ENCODE results near the gene TMEM168.
"Not testable (repeated sequence)": the region's sequence is repeated elsewhere in the genome, so short reads cannot be mapped to it uniquely, and the experiment has no call there.

The TMEM168 gene

DNA sequence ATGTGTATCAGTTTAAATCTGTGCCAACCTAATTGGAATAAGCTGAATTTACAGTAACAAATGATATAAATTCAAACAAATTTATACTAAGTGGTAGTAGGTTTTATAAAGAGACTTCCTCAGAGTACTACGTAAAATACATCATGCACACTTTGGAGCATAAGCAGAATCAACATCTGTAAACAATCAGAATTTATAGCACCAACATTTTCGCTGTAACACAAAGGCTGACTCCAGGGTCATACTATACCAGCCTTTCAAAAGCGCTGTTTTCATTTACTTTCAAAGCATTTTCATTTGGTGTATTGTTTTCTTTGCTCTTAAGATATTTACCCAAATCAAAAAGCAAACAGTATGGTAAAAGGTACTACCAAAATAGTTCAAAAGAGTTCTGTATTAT lies 29.3 kb upstream of the TMEM168 start:
- no peak overlapping the region for H3K4me3 ChIP-seq (ENCODE audit: control insufficient read depth, low read depth, low read length)
- no peak for DNase-seq (ENCODE audit: low read depth)
- no peak for TF ChIP-seq CTCF (IDR thresholded peaks at IDR 0.05; ENCODE audit: control insufficient read depth, insufficient read depth, low read depth, low read length, missing control alignments)

DNA sequence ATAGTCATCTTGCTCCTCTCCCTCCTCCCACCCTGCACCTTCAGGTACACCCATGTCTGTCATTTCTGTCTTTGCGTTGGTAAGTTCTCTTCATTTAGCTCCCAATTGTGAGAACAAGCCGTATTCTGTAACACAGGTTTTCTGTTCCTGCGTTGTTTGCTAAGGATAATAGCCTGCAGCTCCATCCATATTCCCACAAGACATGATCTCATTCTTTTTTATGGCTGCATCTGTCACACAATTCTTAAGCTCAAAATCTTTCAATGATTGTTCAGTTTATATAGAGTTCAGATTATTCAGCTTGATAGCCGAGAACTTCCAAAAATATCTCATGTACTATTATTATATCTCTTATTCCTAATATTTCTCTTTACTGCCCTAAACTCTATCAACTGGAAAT lies 16.0 kb upstream of the TMEM168 start:
- no peak for DNase-seq (ENCODE audit: low read depth)
- no peak for TF ChIP-seq CTCF (IDR thresholded peaks at IDR 0.05; ENCODE audit: control insufficient read depth, insufficient read depth, low read depth, low read length, missing control alignments)
- H3K4me3 ChIP-seq (ENCODE audit: control insufficient read depth, low read depth, low read length) = no peak overlapping the region

- no peak for TF ChIP-seq CTCF (IDR thresholded peaks at IDR 0.05; ENCODE audit: control insufficient read depth, insufficient read depth, low read depth, low read length, missing control alignments)
- no peak for DNase-seq (ENCODE audit: low read depth)
- H3K4me3 ChIP-seq (ENCODE audit: control insufficient read depth, low read depth, low read length) = no peak overlapping the region
These were observed 12.2 kb upstream of the TMEM168 start for GRCh38 chr7:112802406-112802805.

GRCh38 chr7:112800486-112800885 lies 10.3 kb upstream of the TMEM168 start:
- no peak for DNase-seq (ENCODE audit: low read depth)
- TF ChIP-seq CTCF (IDR thresholded peaks at IDR 0.05; ENCODE audit: control insufficient read depth, insufficient read depth, low read depth, low read length, missing control alignments) = no peak
- no peak overlapping the region for H3K4me3 ChIP-seq (ENCODE audit: control insufficient read depth, low read depth, low read length)

GRCh38 chr7:112799448-112800120 lies 9.4 kb upstream of the TMEM168 start:
- no peak for TF ChIP-seq CTCF (IDR thresholded peaks at IDR 0.05; ENCODE audit: control insufficient read depth, insufficient read depth, low read depth, low read length, missing control alignments)
- H3K4me3 ChIP-seq (ENCODE audit: control insufficient read depth, low read depth, low read length) = no peak overlapping the region
- DNase-seq (ENCODE audit: low read depth) = no peak

DNA sequence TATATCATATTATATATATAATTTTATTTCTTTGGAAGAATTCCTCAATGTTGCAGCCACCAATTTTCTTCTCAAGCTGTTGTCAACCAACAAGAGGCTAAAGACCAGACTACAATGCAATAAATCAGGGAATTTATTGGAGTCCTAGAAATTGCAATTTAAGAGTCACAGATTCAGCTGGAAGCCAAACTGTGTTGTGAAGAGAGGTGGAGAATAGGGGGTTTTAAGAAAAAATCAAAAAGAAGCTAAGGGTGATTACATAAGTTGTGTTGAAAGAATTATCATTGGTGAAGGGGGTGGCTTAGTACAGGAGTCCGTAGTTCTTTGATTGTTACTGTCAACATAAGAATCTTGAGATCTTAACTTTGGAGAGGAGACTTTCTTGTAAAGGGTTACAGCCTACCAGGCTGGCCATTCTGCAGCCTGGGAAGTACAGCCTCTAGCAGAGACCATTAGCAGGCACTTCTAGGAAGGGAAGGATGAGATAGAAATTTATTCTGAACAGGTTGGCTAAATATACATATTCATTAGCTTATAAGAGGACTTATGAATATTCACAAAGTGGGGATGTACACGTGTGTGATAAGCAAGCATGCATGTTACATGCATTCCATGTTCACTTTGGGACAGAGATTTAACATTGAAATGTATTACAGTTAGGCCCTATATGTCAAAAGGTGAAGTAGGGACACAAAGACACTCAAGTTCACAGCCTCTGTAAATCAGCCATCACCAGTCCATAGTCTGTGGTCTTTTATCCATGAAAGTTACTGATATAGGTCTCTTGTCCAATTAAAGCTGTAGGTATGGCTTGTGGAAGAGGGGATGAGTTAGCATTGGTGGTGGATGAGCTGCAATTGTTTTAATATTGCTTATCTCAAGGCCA lies 8.3 kb upstream of the TMEM168 start:
- no peak for TF ChIP-seq CTCF (IDR thresholded peaks at IDR 0.05; ENCODE audit: control insufficient read depth, insufficient read depth, low read depth, low read length, missing control alignments)
- no peak for DNase-seq (ENCODE audit: low read depth)
- H3K4me3 ChIP-seq (ENCODE audit: control insufficient read depth, low read depth, low read length) = no peak overlapping the region

DNA sequence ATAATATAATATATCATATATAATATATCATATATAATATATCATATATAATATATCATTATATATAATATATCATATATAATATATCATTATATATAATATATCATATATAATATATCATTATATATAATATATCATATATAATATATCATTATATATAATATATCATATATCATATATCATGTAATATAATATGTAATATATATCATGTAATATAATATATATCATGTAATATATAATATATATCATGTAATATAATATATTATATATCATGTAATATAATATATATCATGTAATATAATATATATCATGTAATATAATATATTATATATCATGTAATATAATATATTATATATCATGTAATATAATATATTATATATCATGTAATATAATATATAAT lies 6.4 kb upstream of the TMEM168 start:
- not testable (repeated sequence) for DNase-seq (ENCODE audit: low read depth); H3K4me3 ChIP-seq (ENCODE audit: control insufficient read depth, low read depth, low read length)
